Activated T-helper 2 cell treated with anti-CD3 and anti-CD28 coated beads, Interferon-gamma antibody, Interleukin-2, Interleukin-4, amounts not matched to agents 10 μg/mL and 5 μg/mL and 100 μg/mL, durations not matched to agents 14 hours and 24 hours and 36 hours (primary cell): Measurements from ENCODE around the gene RPL19. TPM values are rescaled to one million over a fixed set of nuclear protein-coding genes. Genes with fewer than 3 reads are reported as not detected.
"Not testable (repeated sequence)": the region's sequence is repeated elsewhere in the genome, so short reads cannot be mapped to it uniquely, and the experiment has no call there.

Experiments used
- DNase-seq: peaks from one replicate; pipeline ENCODE4 v3.0.0; 2021; ENCODE audit warnings: low spot score
- H3K27ac Mint-ChIP-seq: one replicate; pipeline ENCODE4 v1.8.0; 2021; ENCODE audit warnings: mixed read lengths
- H3K27me3 Mint-ChIP-seq: one replicate; pipeline ENCODE4 v1.8.0; 2021; ENCODE audit warnings: low read depth, mixed read lengths
- H3K36me3 Mint-ChIP-seq: one replicate; pipeline ENCODE4 v1.8.0; 2021; ENCODE audit warnings: low read depth, mixed read lengths
- H3K4me1 Mint-ChIP-seq: one replicate; pipeline ENCODE4 v1.8.0; 2021; ENCODE audit warnings: low read depth, mixed read lengths
- H3K4me3 Mint-ChIP-seq: one replicate; pipeline ENCODE4 v1.8.0; 2021; ENCODE audit warnings: low read depth, mild to moderate bottlenecking, moderate library complexity, mixed read lengths
- H3K9me3 Mint-ChIP-seq: one replicate; pipeline ENCODE4 v1.8.0; 2021; ENCODE audit warnings: mixed read lengths
- intact Hi-C: fragments of 100-400 bp; cut with micrococcal nuclease; formaldehyde crosslinking; loops from one replicate; pipeline ENCODE4 v1.15.1; 2023
- total RNA-seq: library from RNA; stranded (reverse); gene quantifications from 2 replicates; pipeline ENCODE4 v1.2.3, GENCODE V29; 2022

Gene RPL19
- total RNA-seq, 1 donor from 2014 or later: 2,339 TPM

DNA sequence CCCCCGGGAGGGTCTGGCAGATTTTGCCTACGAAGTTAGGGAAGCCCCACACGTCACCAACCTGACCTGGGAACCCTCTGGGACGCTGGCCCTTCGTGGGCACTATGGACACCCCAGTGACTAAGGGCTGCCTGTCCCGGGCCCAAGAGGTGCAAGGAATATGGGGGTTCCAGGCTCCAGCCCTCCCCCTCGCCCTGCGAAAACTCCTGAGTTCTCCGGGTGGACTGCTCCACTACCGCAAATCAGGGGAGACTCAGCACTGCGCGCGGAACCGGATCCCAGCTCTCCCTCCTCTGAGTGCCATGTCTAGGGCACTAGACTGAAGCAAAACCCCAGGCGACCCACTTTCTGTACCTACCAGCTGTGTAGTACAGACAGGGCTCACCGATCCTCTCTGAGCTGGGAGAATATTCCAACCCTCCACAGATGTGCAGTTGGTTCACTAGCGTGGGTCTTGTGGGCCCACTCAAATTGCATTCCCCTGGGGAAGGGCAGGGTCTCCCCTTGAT is 34.2 kb upstream of the RPL19 start, which contains the start of gene ARL5C:
Gene ARL5C, minus strand, starts transcription at position 321 of the 509 bp plus-strand sequence. CDS start 401 bp downstream, outside the sequence.
- Mint-ChIP-seq H3K36me3 (no peaks in the 10 kb centered on the region), H3K4me1 (peaks cover 14% of the 10 kb centered on the region), H3K27ac (no peak within 1 kb of the TSS), H3K27me3 (peaks cover 30% of the 10 kb centered on the region), H3K9me3 (peaks cover 3% of the 10 kb centered on the region), H3K4me3 (peak within 1 kb of the TSS; percentile 86)
- intact Hi-C loops: loop anchor here (10.0 kb wide), 1 partner anchor 69 kb away; no protein-coding TSS in a partner anchor
- no peak for DNase-seq

DNA sequence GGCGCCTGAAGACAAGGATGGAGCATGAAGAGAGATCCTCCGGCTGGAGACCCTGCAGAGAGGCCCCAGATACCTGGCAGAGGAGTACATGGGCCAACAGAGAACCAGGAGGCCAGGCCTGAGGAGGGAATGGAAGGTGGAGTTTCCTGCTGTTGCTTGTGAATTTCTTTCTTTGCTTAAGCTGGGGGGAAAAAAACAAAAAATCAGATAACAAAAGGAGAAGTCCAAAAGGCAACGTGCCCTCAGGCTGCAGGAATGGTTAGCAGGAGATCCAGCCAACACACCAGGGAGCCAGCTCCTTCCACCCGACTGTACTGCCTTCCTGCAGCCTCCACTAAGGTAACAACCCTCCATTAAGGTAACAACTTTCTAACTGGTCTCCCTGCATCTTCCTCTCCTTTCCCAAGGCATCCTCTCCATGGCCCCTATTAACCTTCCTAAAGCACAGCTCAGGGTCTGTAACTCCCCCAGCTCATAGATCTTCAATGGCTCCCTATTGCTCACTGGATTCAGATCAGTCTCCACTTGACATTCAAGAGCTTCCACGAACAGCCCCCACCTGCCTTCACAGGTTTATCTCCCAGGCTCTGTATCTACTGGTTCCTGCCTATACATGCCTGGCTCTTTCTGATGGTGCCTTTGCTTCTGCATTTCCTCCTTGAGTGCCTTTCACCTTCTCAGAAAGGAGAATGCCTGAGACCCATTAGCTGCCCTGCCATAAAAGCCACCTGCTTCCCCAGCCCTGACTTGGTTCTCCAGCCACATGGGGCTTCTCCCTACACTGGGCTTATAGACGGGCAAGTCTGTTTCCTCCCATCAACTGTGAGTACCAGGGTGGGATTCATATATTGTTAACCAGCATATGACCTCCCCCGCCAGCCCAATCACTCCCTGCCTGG is 33.4 kb upstream of the RPL19 start:
- Mint-ChIP-seq H3K4me1 (peaks cover 14% of the 10 kb centered on the region), H3K27me3 (peaks cover 30% of the 10 kb centered on the region), H3K9me3 (peaks cover 3% of the 10 kb centered on the region), H3K27ac (no peak overlapping the region), H3K4me3 (no peak overlapping the region), H3K36me3 (no peaks in the 10 kb centered on the region)
- intact Hi-C loops: loop anchor here (10.0 kb wide), 1 partner anchor 68 kb away; no protein-coding TSS in a partner anchor
- DNase-seq: no peak

DNA sequence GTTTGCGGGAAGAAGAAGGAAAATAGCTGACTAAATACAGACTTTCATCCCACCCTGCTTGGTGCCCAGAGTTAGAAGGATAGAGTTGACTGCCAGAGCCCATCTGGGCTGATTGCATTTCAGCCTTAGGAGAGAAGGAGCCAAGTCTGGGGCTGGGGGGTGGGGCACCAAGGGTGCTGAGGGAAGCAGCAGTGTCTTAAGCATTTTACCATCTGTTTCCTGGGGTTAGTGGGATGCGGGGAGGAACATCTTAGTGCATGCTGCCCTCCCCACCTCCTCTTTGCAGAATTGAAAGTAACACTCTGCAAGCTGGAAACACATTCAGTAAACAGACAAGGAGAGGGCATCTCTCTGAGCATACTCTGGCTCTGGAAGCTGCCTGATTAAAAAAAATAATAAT is 32.6 kb upstream of the RPL19 start:
- Mint-ChIP-seq H3K27me3 (peaks cover 29% of the 10 kb centered on the region), H3K4me1 (peaks cover 16% of the 10 kb centered on the region), H3K27ac (no peak overlapping the region), H3K9me3 (peaks cover 3% of the 10 kb centered on the region), H3K4me3 (no peak overlapping the region), H3K36me3 (no peaks in the 10 kb centered on the region)
- no peak for DNase-seq
- intact Hi-C loops: loop anchor here (10.0 kb wide), 1 partner anchor 67 kb away; no protein-coding TSS in a partner anchor

DNA sequence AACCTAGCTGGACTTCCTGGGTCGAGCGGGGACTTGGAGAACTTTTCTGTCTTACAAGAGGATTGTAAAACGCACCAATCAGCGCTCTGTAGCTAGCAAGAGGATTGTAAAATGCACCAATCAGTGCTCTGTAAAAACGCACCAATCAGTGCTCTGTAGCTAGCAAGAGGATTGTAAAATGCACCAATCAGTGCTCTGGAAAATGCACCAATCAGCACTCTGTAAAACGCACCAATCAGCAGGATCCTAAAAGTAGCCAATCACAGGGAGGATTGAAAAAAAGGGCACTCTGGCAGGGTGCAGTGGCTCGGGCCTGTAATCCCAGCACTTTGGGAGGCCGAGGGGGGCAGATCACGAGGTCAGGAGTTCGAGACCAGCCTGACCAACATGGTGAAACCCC is 31.6 kb upstream of the RPL19 start:
- not testable (repeated sequence) for H3K27ac Mint-ChIP-seq, H3K9me3 Mint-ChIP-seq, DNase-seq, H3K4me3 Mint-ChIP-seq, H3K36me3 Mint-ChIP-seq
- intact Hi-C loops: loop anchor here (10.0 kb wide), 1 partner anchor 66 kb away; no protein-coding TSS in a partner anchor
- Mint-ChIP-seq H3K27me3 (peaks cover 29% of the 10 kb centered on the region), H3K4me1 (peaks cover 16% of the 10 kb centered on the region)

DNA sequence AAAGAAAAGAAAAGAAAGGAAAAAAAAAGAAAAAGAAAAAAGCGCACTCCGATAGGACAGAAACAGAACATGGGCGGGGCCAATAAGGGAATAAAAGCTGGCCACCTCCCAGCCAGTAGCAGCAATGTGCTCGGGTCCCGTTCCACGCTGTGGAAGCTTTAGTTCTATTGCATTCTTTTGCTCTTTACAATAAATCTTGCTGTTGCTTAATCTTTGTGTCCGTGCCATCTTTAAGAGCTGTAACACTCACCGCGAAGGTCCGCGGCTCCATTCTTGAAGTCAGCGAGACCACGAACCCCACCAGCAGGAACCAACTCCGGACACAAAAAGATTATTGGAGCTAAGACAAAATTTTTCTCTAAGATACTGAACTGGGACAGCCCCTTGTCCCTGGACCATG is 31.0 kb upstream of the RPL19 start:
- Mint-ChIP-seq H3K9me3 (peaks cover 3% of the 10 kb centered on the region), H3K27ac (no peak overlapping the region), H3K4me1 (peaks cover 16% of the 10 kb centered on the region), H3K4me3 (no peak overlapping the region), H3K36me3 (no peaks in the 10 kb centered on the region), H3K27me3 (peaks cover 29% of the 10 kb centered on the region)
- intact Hi-C loops: loop anchor here (10.0 kb wide), 1 partner anchor 66 kb away; no protein-coding TSS in a partner anchor
- no peak for DNase-seq

DNA sequence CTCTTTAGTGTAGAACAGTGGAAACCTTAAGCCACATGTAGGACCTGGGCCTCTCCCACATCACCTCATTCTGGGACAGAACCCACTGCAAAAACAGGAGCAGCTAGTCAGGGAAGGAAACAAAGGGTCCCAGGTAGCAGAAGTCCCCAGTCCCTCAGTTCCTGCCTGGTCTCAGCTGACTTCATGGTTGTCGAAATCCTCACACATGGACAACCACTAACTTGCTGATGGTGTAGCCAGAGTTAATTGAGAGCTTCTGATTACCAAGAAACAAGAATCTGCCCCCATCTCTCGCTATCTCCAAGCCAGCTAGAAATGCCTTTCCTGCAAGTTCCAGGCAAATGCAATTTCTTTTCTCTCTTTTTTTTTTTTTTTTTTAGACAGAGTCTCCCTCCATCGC is 30.6 kb upstream of the RPL19 start:
- Mint-ChIP-seq H3K9me3 (peaks cover 3% of the 10 kb centered on the region), H3K27me3 (peaks cover 29% of the 10 kb centered on the region), H3K4me3 (no peak overlapping the region), H3K36me3 (no peaks in the 10 kb centered on the region), H3K27ac (no peak overlapping the region), H3K4me1 (peaks cover 14% of the 10 kb centered on the region)
- intact Hi-C loops: loop anchor here (10.0 kb wide), 1 partner anchor 65 kb away; no protein-coding TSS in a partner anchor
- DNase-seq: no peak

DNA sequence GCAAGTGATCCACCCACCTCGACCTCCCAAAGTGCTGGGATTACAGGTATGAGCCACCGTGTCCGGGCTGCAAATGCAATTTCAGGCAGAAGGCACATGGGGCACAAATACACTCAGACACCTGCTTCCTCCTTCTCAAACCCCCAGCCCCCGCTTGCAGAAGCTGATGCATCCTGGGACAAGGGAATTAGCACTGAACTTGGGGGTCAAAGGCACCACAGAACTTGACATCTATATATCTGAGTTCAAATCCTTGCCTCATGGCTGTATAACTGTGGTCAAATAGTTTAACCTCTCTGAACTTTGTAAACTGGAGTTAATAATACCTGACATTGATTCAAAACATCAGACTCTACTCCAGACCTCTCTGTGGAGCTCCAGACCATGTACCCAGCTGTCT is 30.0 kb upstream of the RPL19 start:
- Mint-ChIP-seq H3K27me3 (peaks cover 23% of the 10 kb centered on the region), H3K27ac (no peak overlapping the region), H3K36me3 (peaks cover 2% of the 10 kb centered on the region), H3K9me3 (peaks cover 3% of the 10 kb centered on the region), H3K4me1 (peaks cover 13% of the 10 kb centered on the region), H3K4me3 (no peak overlapping the region)
- intact Hi-C loops: no loop called here
- no peak for DNase-seq

DNA sequence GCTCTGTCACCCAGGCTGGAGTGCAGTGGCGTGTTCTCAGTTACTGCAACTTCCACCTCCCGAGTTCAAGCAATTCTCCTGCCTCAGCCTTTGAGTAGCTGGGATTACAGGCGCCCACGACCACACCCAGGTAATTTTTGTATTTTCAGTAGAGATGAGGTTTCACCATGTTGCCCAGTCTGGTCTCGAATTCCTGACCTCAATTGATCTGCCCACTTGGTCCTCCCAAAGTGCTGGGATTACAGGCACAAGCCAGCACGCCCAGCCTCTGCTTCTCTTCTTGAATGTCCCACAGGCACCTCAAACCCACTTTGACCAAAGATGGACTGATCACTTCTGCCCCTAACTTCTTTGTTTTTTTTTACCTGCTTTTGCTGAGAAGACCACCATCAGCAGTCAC is 29.5 kb upstream of the RPL19 start:
- Mint-ChIP-seq H3K27ac (no peak overlapping the region), H3K36me3 (peaks cover 6% of the 10 kb centered on the region), H3K4me3 (no peak overlapping the region), H3K4me1 (peaks cover 13% of the 10 kb centered on the region), H3K27me3 (peaks cover 20% of the 10 kb centered on the region), H3K9me3 (peaks cover 3% of the 10 kb centered on the region)
- no peak for DNase-seq
- intact Hi-C loops: no loop called here

DNA sequence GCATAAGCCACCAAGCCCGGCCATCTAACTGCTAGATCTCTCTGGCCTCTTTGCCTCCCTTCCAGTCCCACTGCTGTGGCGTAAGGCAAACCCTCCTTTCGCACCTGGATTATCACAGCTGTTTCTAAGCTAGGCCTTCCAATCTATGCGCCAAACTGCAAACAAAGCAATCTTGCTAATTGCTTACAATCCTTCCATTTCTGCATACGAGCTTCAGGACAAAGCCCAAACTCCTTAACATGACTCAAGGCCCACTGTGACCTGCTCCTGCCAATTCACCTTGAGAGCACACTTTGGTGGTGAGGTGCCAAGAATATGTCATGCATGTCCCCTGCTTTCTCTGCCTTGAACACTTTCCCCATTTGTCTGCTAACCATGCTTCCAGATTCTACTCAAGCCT is 28.1 kb upstream of the RPL19 start:
- intact Hi-C loops: no loop called here
- Mint-ChIP-seq H3K27me3 (peaks cover 7% of the 10 kb centered on the region), H3K36me3 (peaks cover 11% of the 10 kb centered on the region)

DNA sequence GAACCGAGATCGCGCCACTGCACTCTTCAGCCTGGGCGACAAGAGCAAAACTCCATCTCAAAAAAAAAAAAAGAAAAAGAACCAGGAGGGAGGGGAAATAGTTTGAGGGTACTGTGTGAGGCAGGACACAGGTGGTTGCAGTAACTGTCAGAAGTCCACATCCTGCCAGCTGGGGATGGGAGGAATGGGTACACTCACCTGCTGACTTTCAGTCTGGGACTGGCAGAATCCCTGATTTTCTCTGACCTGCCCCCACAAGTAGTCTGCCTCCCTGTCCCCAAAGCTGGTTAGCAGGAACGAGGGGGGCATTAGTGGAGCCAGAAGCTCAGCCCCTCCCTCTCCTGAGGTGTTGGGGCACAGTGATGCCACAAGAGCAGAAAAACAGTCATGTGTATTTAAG is 27.0 kb upstream of the RPL19 start:
- no peak overlapping the region for H3K4me3 Mint-ChIP-seq
- H3K27ac Mint-ChIP-seq: no peak overlapping the region
- no peak for DNase-seq
- H3K27me3 Mint-ChIP-seq: peaks cover 3% of the 10 kb centered on the region
- peaks cover 3% of the 10 kb centered on the region for H3K9me3 Mint-ChIP-seq
- H3K36me3 Mint-ChIP-seq: peaks cover 22% of the 10 kb centered on the region
- peaks cover 4% of the 10 kb centered on the region for H3K4me1 Mint-ChIP-seq
- intact Hi-C loops: no loop called here

More for the DNA sequence above, 28.1 kb upstream of the RPL19 start:
- Mint-ChIP-seq H3K4me3 (no peak overlapping the region), H3K9me3 (peaks cover 3% of the 10 kb centered on the region), H3K4me1 (peaks cover 11% of the 10 kb centered on the region), H3K27ac (no peak overlapping the region)
- no peak for DNase-seq

DNA sequence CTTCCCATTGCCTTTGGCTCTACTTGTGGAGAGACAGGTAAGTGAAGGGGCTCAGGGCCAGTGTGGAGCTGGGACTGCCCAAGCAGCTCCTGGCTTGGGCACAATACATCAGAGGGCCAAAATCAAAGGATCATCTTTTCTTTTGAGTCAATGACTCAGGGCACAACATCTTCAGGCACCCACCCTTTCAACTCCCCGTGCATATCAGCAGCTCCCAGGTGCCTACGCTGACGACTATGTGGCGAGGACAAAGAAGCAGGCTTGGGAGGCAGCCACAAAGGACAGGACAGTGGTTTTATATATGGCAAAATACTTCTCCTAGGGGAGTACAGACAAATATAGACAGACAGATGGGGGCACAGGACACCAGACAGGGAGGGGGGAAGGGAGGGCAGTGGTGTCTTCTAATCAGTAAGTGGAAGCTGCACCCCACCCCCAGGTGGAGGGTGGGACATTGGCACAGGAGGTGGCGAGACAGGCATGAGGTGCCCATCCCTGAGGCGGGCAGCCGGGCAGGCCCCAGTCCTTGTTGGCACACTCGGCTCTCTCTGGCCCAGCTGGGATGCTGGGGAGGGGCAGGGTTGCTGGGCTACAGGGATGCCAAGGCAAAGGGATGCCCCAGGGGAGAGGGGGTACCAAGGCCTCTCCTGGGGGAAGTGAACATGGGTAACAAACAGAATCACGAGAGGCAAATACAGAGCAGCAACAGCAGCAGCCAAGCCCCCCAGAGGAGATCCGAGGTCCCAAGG is 26.4 kb upstream of the RPL19 start:
- Mint-ChIP-seq H3K27ac (no peak overlapping the region), H3K9me3 (no peaks in the 10 kb centered on the region), H3K27me3 (peaks cover 3% of the 10 kb centered on the region), H3K4me1 (peaks cover 4% of the 10 kb centered on the region), H3K36me3 (peaks cover 28% of the 10 kb centered on the region), H3K4me3 (no peak overlapping the region)
- DNase-seq: no peak
- intact Hi-C loops: no loop called here

DNA sequence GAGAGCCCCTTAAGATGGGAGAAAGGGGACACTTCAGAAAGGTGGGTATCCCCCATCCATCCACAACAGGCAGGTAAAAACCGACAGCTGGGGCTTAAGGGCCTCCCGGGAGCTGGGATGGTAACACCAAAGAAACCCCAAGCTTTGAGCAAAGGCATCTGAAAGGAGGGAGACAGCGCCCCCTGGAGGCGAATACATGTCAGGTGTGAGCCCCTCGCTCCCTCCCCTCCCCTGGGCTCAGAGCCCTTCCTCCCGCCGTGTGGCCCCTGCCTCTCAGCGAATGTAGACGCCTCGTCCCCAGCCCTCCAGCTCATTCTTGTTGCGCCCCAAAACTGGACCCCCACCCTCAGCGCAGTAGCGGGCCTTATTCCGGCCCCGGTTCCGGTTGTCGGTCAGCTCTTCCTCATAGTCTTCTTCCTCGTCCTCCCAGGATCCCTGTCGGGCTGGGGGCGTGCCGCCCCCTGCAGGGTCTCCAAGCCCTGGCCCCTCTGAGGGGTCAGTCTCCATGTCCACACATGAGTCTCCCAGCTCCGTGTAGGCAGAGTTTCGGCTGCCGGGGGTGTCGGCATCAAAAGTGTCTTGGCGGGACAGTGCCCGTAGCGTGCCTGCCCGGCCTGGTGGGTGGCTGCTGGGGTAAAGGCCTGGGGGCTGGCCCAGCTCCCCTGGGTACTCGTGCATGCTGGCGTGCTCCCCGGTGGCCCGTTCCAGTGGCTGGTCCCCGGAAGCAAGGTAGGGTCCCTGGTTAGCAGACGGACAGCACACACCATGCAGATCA is 25.0 kb upstream of the RPL19 start:
- H3K27me3 Mint-ChIP-seq: peaks cover 3% of the 10 kb centered on the region
- H3K27ac Mint-ChIP-seq: no peak overlapping the region
- H3K4me3 Mint-ChIP-seq: no peak overlapping the region
- peaks cover 29% of the 10 kb centered on the region for H3K36me3 Mint-ChIP-seq
- peaks cover 4% of the 10 kb centered on the region for H3K4me1 Mint-ChIP-seq
- H3K9me3 Mint-ChIP-seq: no peaks in the 10 kb centered on the region
- peak; percentile 60 for DNase-seq
- intact Hi-C loops: loop anchor here (1.0 kb wide), 1 partner anchor 192 kb away; no protein-coding TSS in a partner anchor
